Uterus (tissue), 4 donors: Measurements from ENCODE around the gene RARA. TPM values are rescaled to one million over a fixed set of nuclear protein-coding genes. Genes with fewer than 3 reads are reported as not detected.
A peak's percentile ranks its signal among the peaks of the same experiment; 100 is the strongest.

ENCODE experiments used
- DNase-seq, 2 donors: peaks; one replicate each; pipeline ENCODE4 v3.0.0-alpha.2; 2019 to 2020
- H3K27ac ChIP-seq, 2 donors: fragments of 200-600 bp; sonication (generic); 1 replicate in 1 of 2; 2 replicates in 1 of 2; pipeline ENCODE4 v1.5.1; 2016 to 2018
- H3K27me3 ChIP-seq, 2 donors: fragments of 200-600 bp; sonication (generic); one replicate each; pipeline ENCODE4 v1.5.1; 2018 to 2019; ENCODE audit warnings: control low read depth in 1 of 2
- H3K36me3 ChIP-seq, 2 donors: fragments of 200-600 bp; sonication (generic); one replicate each; pipeline ENCODE4 v1.5.1; 2019; ENCODE audit warnings: control low read depth in 1 of 2
- H3K4me1 ChIP-seq, 2 donors: fragments of 200-600 bp; sonication (generic); one replicate each; pipeline ENCODE4 v1.5.1; 2018 to 2019; ENCODE audit warnings: control low read depth in 1 of 2
- H3K4me3 ChIP-seq, 2 donors: fragments of 200-600 bp; sonication (generic); 1 replicate in 1 of 2; 2 replicates in 1 of 2; pipeline ENCODE4 v1.5.1; 2018 to 2019; ENCODE audit warnings: mild to moderate bottlenecking in 1 of 2
- H3K9me3 ChIP-seq, 2 donors: fragments of 200-600 bp; sonication (generic); one replicate each; pipeline ENCODE4 v1.5.1; 2019; ENCODE audit warnings: control low read depth in 1 of 2
- POLR2A ChIP-seq, 2 donors: fragments of 450-650 bp; IDR thresholded peaks; one replicate each; pipeline ENCODE4 v1.6.1; 2016; ENCODE audit warnings: antibody characterized with exemption in 2 of 2, mild to moderate bottlenecking in 1 of 2, moderate library complexity in 1 of 2
- intact Hi-C: fragments of 100-400 bp; cut with DNase I; formaldehyde crosslinking; loops from one replicate; pipeline ENCODE4 v1.15.1; 2023; ENCODE audit warnings: low total_unique reads
- total RNA-seq, 4 donors: library from RNA; depleted of rRNA in 3 of 4; stranded (reverse); fragments of >200 nt in 3 of 4; gene quantifications; one replicate each; pipeline versions ENCODE4 v1.1.0 to v1.2.4, GENCODE V29; 2014 to 2023
- TF ChIP-seq, protein P1 (sequence below), 4 experiments: fragments of 200-600 bp in 2 of 4; fragments of 450-650 bp in 2 of 4; sonication (generic) in 2 of 4; IDR thresholded peaks; one replicate each; pipeline ENCODE4 v1.5.1; 2016 to 2019; ENCODE audit warnings: antibody characterized with exemption in 4 of 4, mild to moderate bottlenecking in 2 of 4, moderate library complexity in 1 of 4
- donor health status: DM: yes; HTN: yes; CAD: no.

RARA gene
- total RNA-seq, 4 donors from 2014 or later: 18.9 to 80.5 (median 46.3) TPM

DNA sequence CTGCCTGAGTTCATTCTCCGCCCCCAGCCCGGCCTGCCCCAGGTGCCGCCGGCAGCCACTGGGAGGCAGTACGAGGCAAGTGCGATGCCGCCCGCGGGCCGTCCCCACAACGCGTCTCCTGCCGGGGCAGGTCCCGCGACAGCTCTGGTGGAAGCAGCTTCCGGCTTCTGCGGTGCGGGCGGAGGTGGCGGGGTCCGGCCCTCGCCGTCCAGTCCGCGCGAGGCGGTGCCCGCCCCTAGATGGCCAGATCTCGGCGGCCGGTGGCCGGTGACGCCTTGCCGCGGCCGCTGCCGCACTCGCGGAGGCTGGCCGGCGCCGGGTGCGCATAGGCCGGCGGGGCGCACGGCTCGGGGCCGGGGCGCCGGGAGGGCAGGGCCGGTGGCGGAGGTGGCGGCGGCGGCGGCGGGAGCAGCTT is 53.7 kb downstream of the RARA start:
- TF ChIP-seq, protein P1, sequence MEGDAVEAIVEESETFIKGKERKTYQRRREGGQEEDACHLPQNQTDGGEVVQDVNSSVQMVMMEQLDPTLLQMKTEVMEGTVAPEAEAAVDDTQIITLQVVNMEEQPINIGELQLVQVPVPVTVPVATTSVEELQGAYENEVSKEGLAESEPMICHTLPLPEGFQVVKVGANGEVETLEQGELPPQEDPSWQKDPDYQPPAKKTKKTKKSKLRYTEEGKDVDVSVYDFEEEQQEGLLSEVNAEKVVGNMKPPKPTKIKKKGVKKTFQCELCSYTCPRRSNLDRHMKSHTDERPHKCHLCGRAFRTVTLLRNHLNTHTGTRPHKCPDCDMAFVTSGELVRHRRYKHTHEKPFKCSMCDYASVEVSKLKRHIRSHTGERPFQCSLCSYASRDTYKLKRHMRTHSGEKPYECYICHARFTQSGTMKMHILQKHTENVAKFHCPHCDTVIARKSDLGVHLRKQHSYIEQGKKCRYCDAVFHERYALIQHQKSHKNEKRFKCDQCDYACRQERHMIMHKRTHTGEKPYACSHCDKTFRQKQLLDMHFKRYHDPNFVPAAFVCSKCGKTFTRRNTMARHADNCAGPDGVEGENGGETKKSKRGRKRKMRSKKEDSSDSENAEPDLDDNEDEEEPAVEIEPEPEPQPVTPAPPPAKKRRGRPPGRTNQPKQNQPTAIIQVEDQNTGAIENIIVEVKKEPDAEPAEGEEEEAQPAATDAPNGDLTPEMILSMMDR (IDR thresholded peaks at IDR 0.05): peak; percentile 14 to 49 (median 38)
- TF ChIP-seq POLR2A (IDR thresholded peaks at IDR 0.05): no peak
- intact Hi-C loops: no loop called here
- Histone ChIP-seq H3K27me3 (no peaks in the 10 kb centered on the region), H3K4me1 (no peaks in the 10 kb centered on the region), H3K36me3 (no peaks in the 10 kb centered on the region), H3K27ac (no peak overlapping the region), H3K9me3 (no peaks in the 10 kb centered on the region), H3K4me3 (peak overlapping the region in 1 of 2 donors; percentile 38)
- DNase-seq: peak in 1 of 2 donors; percentile 32

DNA sequence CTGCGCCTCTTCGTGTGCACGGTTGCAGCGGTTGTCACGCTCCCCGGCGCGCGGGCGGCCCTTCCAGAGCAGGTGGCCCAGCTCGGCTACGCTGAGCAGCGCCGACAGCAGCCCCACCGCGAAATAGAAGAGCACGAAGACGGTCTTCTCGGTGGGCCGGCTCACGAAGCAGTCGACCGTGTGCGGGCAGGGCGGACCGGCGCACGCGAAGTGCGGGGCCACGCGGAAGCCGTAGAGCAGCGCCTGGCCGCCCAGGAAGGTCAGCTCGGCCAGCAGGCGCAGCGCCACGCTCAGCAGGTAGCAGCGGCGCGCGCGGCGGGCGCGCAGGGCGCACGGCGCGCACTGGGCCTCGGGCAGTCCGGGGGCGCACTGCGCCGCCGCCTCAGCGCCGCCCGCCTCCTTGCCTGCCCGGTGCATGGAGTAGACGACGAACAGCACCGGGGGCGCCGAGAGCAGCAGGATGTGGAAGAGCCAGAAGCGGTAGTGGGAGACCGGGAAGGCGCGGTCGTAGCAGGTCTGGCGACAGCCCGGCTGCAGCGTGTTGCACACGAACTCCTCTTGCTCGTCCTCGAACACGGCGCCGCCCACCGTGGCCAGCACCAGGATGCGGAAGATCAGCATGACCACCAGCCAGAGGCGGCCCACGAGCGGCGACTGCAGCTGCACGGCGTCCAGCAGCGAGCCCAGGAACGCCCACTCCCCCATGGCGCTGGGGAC is 54.3 kb downstream of the RARA start:
- peak overlapping the region; percentile 13 to 38 for H3K4me3 ChIP-seq
- no peak for DNase-seq
- intact Hi-C loops: no loop called here
- H3K36me3 ChIP-seq: no peaks in the 10 kb centered on the region
- peak in 1 of 2 donors; percentile 5 for TF ChIP-seq POLR2A (IDR thresholded peaks at IDR 0.05)
- TF ChIP-seq, protein P1 (IDR thresholded peaks at IDR 0.05): no peak
- H3K27me3 ChIP-seq: no peaks in the 10 kb centered on the region
- no peaks in the 10 kb centered on the region for H3K9me3 ChIP-seq
- no peaks in the 10 kb centered on the region for H3K4me1 ChIP-seq
- no peak overlapping the region for H3K27ac ChIP-seq

DNA sequence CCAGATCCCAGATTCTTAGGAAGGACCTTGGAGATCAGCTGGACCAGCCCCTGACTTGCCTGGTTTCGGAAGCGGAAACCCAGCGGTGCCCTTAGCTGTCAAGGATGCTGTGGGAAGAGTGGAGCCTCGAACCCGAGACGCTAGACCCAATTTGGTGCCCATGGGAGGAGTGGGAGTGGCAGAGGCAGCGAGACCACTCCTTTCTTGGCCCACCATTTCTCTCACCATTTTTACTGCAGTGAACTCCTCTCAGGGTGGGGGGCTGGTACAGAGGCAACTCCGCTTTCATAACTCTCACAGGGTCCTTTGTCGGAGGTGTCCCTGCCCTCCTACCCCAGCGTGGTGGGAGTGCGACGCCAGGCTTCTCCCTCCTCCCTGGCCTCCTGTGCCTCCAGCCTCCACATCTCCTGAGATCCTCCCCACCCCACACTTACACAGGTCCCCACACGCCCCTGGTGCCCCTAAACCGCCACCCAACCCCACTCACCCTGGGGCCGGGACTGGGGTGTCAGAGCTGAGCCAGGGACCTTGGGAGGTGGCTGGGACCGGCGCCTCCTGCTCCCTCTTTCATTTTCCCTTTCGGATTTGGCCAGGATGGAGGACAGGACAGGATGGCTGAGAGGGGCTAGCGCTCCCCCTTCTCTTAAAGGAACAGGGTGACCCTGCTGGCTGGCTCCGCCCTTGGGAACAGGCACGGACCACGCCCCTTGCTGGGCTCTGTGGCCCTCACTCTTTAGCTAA is 55.3 kb downstream of the RARA start, which contains the start of gene GJD3:
Gene GJD3, minus strand, starts transcription at position 617 of the 741 bp plus-strand sequence. CDS start 922 bp downstream, outside the sequence.
- no peaks in the 10 kb centered on the region for H3K27me3 ChIP-seq

DNA sequence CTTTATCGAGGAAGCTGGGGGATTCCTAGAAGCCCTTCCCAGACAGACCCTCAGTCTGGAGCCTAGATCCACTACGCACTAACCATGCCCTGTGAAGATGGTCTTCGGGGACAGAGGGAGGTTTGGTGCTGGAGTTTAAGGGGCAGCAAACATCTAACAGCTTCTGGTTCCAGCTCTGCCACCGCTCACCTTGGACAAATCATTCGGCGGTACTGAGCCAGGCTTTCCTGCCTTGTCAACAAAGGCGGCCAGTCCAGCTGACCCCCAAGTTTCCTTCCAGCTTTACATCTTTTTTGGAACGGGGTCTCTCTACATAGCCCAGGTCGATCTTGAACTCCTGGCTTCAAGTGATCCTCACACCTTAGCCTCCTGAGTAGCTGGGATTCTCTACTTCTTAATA is 55.9 kb downstream of the RARA start:
- no peak for TF ChIP-seq POLR2A (IDR thresholded peaks at IDR 0.05)
- TF ChIP-seq, protein P1 (IDR thresholded peaks at IDR 0.05): no peak
- no peak for DNase-seq
- Histone ChIP-seq H3K27me3 (no peaks in the 10 kb centered on the region), H3K4me1 (no peaks in the 10 kb centered on the region), H3K9me3 (no peaks in the 10 kb centered on the region), H3K36me3 (no peaks in the 10 kb centered on the region), H3K4me3 (no peak overlapping the region), H3K27ac (no peak overlapping the region)
- intact Hi-C loops: no loop called here

More for the DNA sequence above, 55.3 kb downstream of the RARA start, which contains the start of gene GJD3:
- no peaks in the 10 kb centered on the region for H3K4me1 ChIP-seq
- no peaks in the 10 kb centered on the region for H3K36me3 ChIP-seq
- H3K9me3 ChIP-seq: no peaks in the 10 kb centered on the region
- no peak for DNase-seq
- H3K4me3 ChIP-seq: peak within 1 kb of the TSS; percentile 13 to 38
- no peak within 1 kb of the TSS for H3K27ac ChIP-seq
- intact Hi-C loops: no loop called here
- no peak for TF ChIP-seq POLR2A (IDR thresholded peaks at IDR 0.05)
- TF ChIP-seq, protein P1 (IDR thresholded peaks at IDR 0.05): no peak
